T-helper 2 cell treated with Interferon-gamma antibody and Interleukin-4, amounts not matched to agents 100 ng/mL and 5 ng/mL, for 36 hours (primary cell): Measurements from ENCODE around the gene RRP1. TPM values are rescaled to one million over a fixed set of nuclear protein-coding genes. Genes with fewer than 3 reads are reported as not detected.

Experiments
- intact Hi-C: fragments of 100-400 bp; cut with micrococcal nuclease; formaldehyde crosslinking; loops from one replicate; pipeline ENCODE4 v1.15.1; 2023
- total RNA-seq: library from RNA; stranded (reverse); gene quantifications from 2 replicates; pipeline ENCODE4 v1.2.3, GENCODE V29; 2022

Gene RRP1
- total RNA-seq, 1 donor from 2014 or later = 34.9 TPM

- intact Hi-C loops = no loop called here
Measured at GRCh38 chr21:43800124-43800523, 10.7 kb downstream of the RRP1 start.

- intact Hi-C loops = no loop called here
Measured at GRCh38 chr21:43800566-43800965, 11.2 kb downstream of the RRP1 start.

- intact Hi-C loops = no loop called here
Measured at GRCh38 chr21:43801006-43801783, 11.8 kb downstream of the RRP1 start.

GRCh38 chr21:43802713-43803313 is 13.4 kb downstream of the RRP1 start:
- intact Hi-C loops = no loop called here

- intact Hi-C loops = no loop called here
Measured at GRCh38 chr21:43803558-43804300, 14.4 kb downstream of the RRP1 start.

GRCh38 chr21:43805275-43805800 is 16.0 kb downstream of the RRP1 start:
- intact Hi-C loops = no loop called here

GRCh38 chr21:43806017-43806710 is 16.8 kb downstream of the RRP1 start:
- intact Hi-C loops = no loop called here

GRCh38 chr21:43808367-43808766 is 19.0 kb downstream of the RRP1 start:
- intact Hi-C loops = no loop called here

- intact Hi-C loops = no loop called here
Measured at GRCh38 chr21:43808832-43809251, 19.5 kb downstream of the RRP1 start.

- intact Hi-C loops = no loop called here
Measured at GRCh38 chr21:43809346-43809799, 20.0 kb downstream of the RRP1 start.

GRCh38 chr21:43809853-43810504 is 20.6 kb downstream of the RRP1 start:
- intact Hi-C loops = loop anchor here (1.0 to 5.0 kb wide), 3 partner anchors 57 to 165 kb away; partner anchors contain the start of gene AGPAT3

- intact Hi-C loops = loop anchor here (1.0 to 5.0 kb wide), 3 partner anchors 57 to 165 kb away; partner anchors contain the start of gene AGPAT3
Measured at GRCh38 chr21:43810505-43811261, 21.3 kb downstream of the RRP1 start.

- intact Hi-C loops = loop anchor here (5.0 kb wide), 1 partner anchor 56 kb away; the partner anchor contains the start of gene AGPAT3
Measured at GRCh38 chr21:43811262-43812105, 22.1 kb downstream of the RRP1 start.

- intact Hi-C loops = loop anchor here (5.0 kb wide), 1 partner anchor 55 kb away; the partner anchor contains the start of gene AGPAT3
Measured at GRCh38 chr21:43812139-43812821, 22.9 kb downstream of the RRP1 start.

GRCh38 chr21:43812957-43813655 is 23.7 kb downstream of the RRP1 start:
- intact Hi-C loops = loop anchor here (5.0 kb wide), 1 partner anchor 54 kb away; the partner anchor contains the start of gene AGPAT3

GRCh38 chr21:43813656-43813980 is 24.2 kb downstream of the RRP1 start:
- intact Hi-C loops = loop anchor here (5.0 kb wide), 1 partner anchor 54 kb away; the partner anchor contains the start of gene AGPAT3
